Omental fat pad (tissue), 4 donors: ENCODE measurements around the gene DENND1A. TPM values are rescaled to one million over a fixed set of nuclear protein-coding genes. Genes with fewer than 3 reads are reported as not detected.

Experiments used
- ATAC-seq: fragments of 150-250 bp; one replicate; pipeline ENCODE4 v1.9.1; 2016; ENCODE audit warnings: mild to moderate bottlenecking, moderate library complexity; ENCODE audit not compliant: low FRiP score
- DNase-seq: peaks from one replicate; pipeline ENCODE4 v3.0.0-alpha.2; 2019; ENCODE audit warnings: low spot score
- total RNA-seq, 4 donors: library from RNA; depleted of rRNA; stranded (reverse); fragments of >200 nt; gene quantifications; one replicate each; pipeline ENCODE4 v1.1.0, GENCODE V29; 2016
- TF ChIP-seq, protein P1 (sequence below), 3 donors: fragments of 450-650 bp; IDR thresholded peaks; one replicate each; pipeline ENCODE4 v1.5.1; 2016 to 2017; ENCODE audit warnings: antibody characterized with exemption in 3 of 3, mild to moderate bottlenecking in 3 of 3, moderate library complexity in 2 of 3

Gene DENND1A
- total RNA-seq, 4 donors from 2014 or later: 15.2 to 22.8 (median 20.7) TPM

DNA sequence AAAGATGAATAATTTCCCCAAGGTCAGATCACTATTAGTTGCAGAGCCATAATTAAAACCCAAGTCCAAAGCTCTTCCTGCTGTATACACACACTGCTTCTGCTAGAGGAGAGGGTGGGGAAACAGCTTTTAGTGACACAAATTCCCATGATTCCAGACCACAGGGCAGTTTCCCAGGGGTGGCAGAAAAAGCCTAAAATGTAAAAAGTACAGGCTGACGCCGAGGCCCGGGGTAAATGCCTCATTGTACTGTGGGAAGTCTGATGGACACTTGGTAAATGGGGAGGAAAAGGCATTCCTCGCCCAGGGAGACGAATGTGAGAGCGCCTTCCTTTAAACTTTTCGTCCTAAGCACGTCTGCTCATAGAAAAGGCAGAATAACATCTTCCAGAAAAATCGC, 65.7 kb downstream of the DENND1A start:
- TF ChIP-seq, protein P1, sequence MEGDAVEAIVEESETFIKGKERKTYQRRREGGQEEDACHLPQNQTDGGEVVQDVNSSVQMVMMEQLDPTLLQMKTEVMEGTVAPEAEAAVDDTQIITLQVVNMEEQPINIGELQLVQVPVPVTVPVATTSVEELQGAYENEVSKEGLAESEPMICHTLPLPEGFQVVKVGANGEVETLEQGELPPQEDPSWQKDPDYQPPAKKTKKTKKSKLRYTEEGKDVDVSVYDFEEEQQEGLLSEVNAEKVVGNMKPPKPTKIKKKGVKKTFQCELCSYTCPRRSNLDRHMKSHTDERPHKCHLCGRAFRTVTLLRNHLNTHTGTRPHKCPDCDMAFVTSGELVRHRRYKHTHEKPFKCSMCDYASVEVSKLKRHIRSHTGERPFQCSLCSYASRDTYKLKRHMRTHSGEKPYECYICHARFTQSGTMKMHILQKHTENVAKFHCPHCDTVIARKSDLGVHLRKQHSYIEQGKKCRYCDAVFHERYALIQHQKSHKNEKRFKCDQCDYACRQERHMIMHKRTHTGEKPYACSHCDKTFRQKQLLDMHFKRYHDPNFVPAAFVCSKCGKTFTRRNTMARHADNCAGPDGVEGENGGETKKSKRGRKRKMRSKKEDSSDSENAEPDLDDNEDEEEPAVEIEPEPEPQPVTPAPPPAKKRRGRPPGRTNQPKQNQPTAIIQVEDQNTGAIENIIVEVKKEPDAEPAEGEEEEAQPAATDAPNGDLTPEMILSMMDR (IDR thresholded peaks at IDR 0.05): no peak
- ATAC-seq (no peak), DNase-seq (no peak)

- ATAC-seq (no peak), DNase-seq (no peak)
- TF ChIP-seq, protein P1 (IDR thresholded peaks at IDR 0.05): no peak
Measured at GRCh38 chr9:123863164-123863855, 66.6 kb downstream of the DENND1A start.

DNA sequence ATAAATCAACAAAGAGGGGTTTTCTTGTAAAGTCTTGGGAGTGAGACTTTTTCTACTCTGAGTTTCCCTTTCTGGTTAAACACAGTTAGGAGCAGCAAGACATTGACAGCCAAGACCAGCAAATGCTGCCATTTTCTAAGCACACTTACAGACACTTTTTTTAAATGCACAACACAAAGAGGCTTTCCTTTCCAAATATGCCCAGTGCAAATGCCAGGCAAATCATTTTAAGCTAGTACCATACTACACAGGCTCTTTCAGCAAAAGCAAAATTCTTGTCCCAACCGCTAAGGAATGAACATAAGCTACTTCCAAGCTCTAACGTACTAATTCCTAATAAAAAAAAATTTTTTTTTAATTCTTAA, 68.2 kb downstream of the DENND1A start:
- TF ChIP-seq, protein P1 (IDR thresholded peaks at IDR 0.05): no peak
- no peak for ATAC-seq
- DNase-seq: no peak

DNA sequence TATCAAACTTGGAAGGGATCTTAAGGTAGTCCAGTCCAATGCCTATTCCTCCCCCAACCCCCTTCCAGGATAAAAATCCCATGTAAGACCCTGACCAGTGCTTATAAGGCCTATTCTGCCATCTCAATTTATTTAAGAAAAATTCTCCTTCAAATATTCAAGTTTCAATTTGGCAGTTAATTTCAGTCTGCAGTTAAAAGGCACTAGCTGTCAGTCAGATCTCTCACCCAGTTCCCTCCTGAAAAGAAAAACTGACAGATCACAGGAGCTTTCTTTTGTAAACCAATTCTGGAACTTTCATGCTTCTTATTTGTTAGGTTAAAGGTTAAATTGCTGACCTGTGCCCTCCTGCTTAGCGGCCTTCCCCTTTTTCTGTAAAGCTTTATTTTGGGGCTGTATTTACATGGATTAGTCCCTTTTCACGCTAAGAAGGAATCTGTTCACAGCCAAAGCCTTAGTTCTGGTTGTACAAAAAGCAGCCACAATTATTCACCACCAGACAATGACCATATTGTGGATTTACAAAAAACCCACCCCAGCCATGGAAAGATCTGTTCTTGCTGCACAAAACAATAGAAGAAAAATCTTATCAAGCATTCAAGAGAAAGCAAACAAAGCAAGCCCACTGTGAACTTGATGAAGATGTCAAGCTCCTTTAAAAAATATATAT, 68.7 kb downstream of the DENND1A start:
- TF ChIP-seq, protein P1 (IDR thresholded peaks at IDR 0.05): no peak
- no peak for ATAC-seq
- DNase-seq: no peak

DNA sequence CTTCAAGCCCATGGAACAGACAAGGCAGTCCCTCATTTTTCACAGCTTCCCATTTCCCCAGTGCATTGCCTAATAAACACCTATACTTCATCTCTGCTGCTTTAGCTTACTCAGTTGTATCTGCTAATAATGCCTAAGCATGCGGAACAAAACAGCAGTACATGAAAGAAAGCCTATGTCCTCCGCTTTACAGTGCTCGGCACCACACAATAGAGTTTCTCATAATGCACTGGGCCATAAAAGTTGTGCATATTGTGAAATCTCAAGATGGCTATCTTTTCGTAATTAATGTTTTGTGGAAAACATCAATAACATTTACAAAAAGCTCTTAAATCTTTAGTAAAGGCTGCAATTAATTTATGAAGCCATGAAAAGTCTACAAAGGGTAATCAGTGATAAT, 69.3 kb downstream of the DENND1A start:
- no peak for DNase-seq
- TF ChIP-seq, protein P1 (IDR thresholded peaks at IDR 0.05): no peak
- ATAC-seq: no peak

GRCh38 chr9:123852403-123852802, 77.5 kb downstream of the DENND1A start:
- DNase-seq (no peak), ATAC-seq (no peak)
- TF ChIP-seq, protein P1 (IDR thresholded peaks at IDR 0.05): no peak

DNA sequence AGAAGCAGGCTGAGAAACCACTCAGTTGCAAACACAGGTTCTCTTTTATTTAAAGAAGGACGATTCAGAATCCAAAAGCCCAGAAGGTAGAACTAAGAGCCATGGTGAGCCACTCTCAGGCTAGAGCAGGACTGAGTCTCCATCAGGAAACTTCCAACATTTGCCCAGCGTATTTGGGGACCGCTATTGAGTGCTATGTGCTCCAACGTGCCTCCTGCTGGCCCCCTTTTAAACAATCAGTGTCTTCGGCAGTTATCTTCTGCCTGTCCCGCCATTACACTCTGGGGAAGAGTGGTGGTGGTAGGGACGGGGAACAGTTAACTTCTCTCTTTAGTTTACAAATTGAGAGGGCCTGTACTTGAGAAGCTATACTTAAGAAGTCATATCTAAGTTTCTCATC, 78.1 kb downstream of the DENND1A start:
- ATAC-seq (no peak), DNase-seq (no peak)
- TF ChIP-seq, protein P1 (IDR thresholded peaks at IDR 0.05): no peak
